CD4-positive, alpha-beta memory T cell (primary cell): Measurements from ENCODE around the gene PALLD. TPM values are rescaled to one million over a fixed set of nuclear protein-coding genes. Genes with fewer than 3 reads are reported as not detected.

Experiments
- CTCF ChIA-PET: fragments of 350-600 bp; sonication (Branson Sonifier 250); formaldehyde crosslinking; loops from one replicate; lab custom pipeline; 2021; ENCODE audit warnings: inconsistent platforms; ENCODE audit not compliant: partially characterized antibody; lab: Charles Lee
- POLR2A ChIA-PET: fragments of 350-600 bp; sonication (Branson Sonifier 250); formaldehyde crosslinking; loops from one replicate; lab custom pipeline; 2021; ENCODE audit not compliant: partially characterized antibody; lab: Charles Lee
- DNase-seq, 5 donors: peaks; one replicate each; pipeline versions ENCODE4 v3.0.0 to v3.0.0-alpha.2; 2020 to 2022; ENCODE audit warnings: mixed read lengths in 1 of 5
- H3K27ac ChIP-seq: one replicate; pipeline ENCODE4 v1.7.0; 2013; ENCODE audit warnings: low read depth, low read length
- H3K27me3 ChIP-seq: 2 replicates; pipeline ENCODE4 v1.7.0; 2013; ENCODE audit warnings: mild to moderate bottlenecking, low read length, moderate library complexity; ENCODE audit not compliant: insufficient read depth
- H3K36me3 ChIP-seq: 2 replicates; pipeline ENCODE4 v1.7.0; 2013; ENCODE audit warnings: mild to moderate bottlenecking, low read length, moderate library complexity; ENCODE audit not compliant: insufficient read depth
- H3K4me1 ChIP-seq: 2 replicates; pipeline ENCODE4 v1.7.0; 2013; ENCODE audit warnings: mild to moderate bottlenecking, low read length, moderate library complexity; ENCODE audit not compliant: insufficient read depth
- H3K4me3 ChIP-seq, 2 donors: one replicate each; pipeline ENCODE4 v1.7.0; 2013; ENCODE audit warnings: low read length in 2 of 2, mild to moderate bottlenecking in 1 of 2
- H3K9me3 ChIP-seq, 2 donors: one replicate each; pipeline ENCODE4 v1.7.0; 2013; ENCODE audit warnings: low read length in 2 of 2, control low read depth in 1 of 2; ENCODE audit not compliant: control insufficient read depth in 1 of 2
- H3K27ac Mint-ChIP-seq, 7 donors: one replicate each; pipeline ENCODE4 v1.8.0; 2020 to 2021; ENCODE audit warnings: mixed read lengths in 7 of 7, mild to moderate bottlenecking in 6 of 7, inconsistent platforms in 3 of 7, moderate library complexity in 3 of 7
- H3K27me3 Mint-ChIP-seq, 2 donors: one replicate each; pipeline ENCODE4 v1.8.0; 2020 to 2021; ENCODE audit warnings: mixed read lengths in 2 of 2
- H3K36me3 Mint-ChIP-seq, 2 donors: one replicate each; pipeline ENCODE4 v1.8.0; 2020 to 2021; ENCODE audit warnings: mixed read lengths in 2 of 2, inconsistent platforms in 1 of 2, mild to moderate bottlenecking in 1 of 2
- H3K4me1 Mint-ChIP-seq, 4 donors: one replicate each; pipeline ENCODE4 v1.8.0; 2020 to 2021; ENCODE audit warnings: mixed read lengths in 4 of 4, mild to moderate bottlenecking in 1 of 4
- H3K4me3 Mint-ChIP-seq, 8 donors: one replicate each; pipeline ENCODE4 v1.8.0; 2020 to 2021; ENCODE audit warnings: mixed read lengths in 8 of 8, mild to moderate bottlenecking in 7 of 8, moderate library complexity in 6 of 8, inconsistent platforms in 3 of 8
- H3K9me3 Mint-ChIP-seq, 8 donors: one replicate each; pipeline ENCODE4 v1.8.0; 2020 to 2021; ENCODE audit warnings: mixed read lengths in 8 of 8, mild to moderate bottlenecking in 5 of 8, inconsistent platforms in 3 of 8, moderate library complexity in 1 of 8
- intact Hi-C: fragments of 100-400 bp; cut with micrococcal nuclease; formaldehyde crosslinking; loops from one replicate; pipeline ENCODE4 v1.15.1; 2023
- polyA plus RNA-seq, 2 donors: library from polyadenylated mRNA; unstranded; fragments of 300-500 nt; fragmentation: Illumina TruSeq; gene quantifications; one replicate each; pipeline ENCODE4 v1.2.3, GENCODE V29; 2021
- total RNA-seq, 2 experiments: library from RNA; stranded (reverse); gene quantifications; one replicate each; pipeline ENCODE4 v1.2.3, GENCODE V29; 2021

PALLD gene
- total and polyA plus RNA-seq, 4 experiments from 2014 or later = 0.55 to 1.4 (median 1.0) TPM; not detected in 1

DNA sequence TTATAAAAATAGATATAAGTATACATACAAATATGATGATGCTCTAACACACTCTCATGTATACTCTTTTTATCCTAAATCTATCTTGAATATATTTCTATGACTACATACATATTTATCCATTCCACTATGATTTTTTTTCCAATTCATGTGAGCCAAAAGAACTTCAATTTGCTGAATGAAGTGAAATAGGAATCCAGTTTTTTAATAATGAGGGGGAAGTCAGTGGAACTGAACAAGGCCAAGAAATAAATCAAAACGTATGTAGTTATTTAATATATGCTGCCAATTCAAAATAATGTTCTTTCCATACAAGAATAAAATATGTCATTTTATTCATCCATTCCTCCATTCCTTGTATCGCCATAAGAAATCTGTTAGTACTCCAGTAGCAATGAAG is 6.1 kb upstream of the PALLD start:
- Histone ChIP-seq H3K27me3 (peaks cover 3% of the 10 kb centered on the region), H3K36me3 (no peaks in the 10 kb centered on the region), H3K9me3 (no peaks in the 10 kb centered on the region), H3K27ac (no peak overlapping the region), H3K4me3 (no peak overlapping the region), H3K4me1 (no peaks in the 10 kb centered on the region)
- Mint-ChIP-seq H3K9me3 (peaks cover 0 to 2% (median 0%) of the 10 kb centered on the region in 8 donors), H3K27ac (no peak overlapping the region), H3K36me3 (no peaks in the 10 kb centered on the region), H3K4me1 (no peaks in the 10 kb centered on the region), H3K27me3 (peaks cover 2 to 9% of the 10 kb centered on the region in 2 donors), H3K4me3 (no peak overlapping the region)
- intact Hi-C loops = no loop called here
- CTCF ChIA-PET = no interaction called here
- DNase-seq = no peak
- POLR2A ChIA-PET = no interaction called here

GRCh38 chr4:168491563-168491962 is 5.3 kb upstream of the PALLD start:
- intact Hi-C loops = no loop called here
- Histone ChIP-seq H3K4me1 (no peaks in the 10 kb centered on the region), H3K27ac (no peak overlapping the region), H3K9me3 (no peaks in the 10 kb centered on the region), H3K4me3 (no peak overlapping the region), H3K27me3 (peaks cover 3% of the 10 kb centered on the region), H3K36me3 (no peaks in the 10 kb centered on the region)
- Mint-ChIP-seq H3K36me3 (no peaks in the 10 kb centered on the region), H3K27ac (no peak overlapping the region), H3K4me1 (no peaks in the 10 kb centered on the region), H3K4me3 (no peak overlapping the region), H3K9me3 (peaks cover 0 to 2% (median 0%) of the 10 kb centered on the region in 8 donors), H3K27me3 (peaks cover 2 to 9% of the 10 kb centered on the region in 2 donors)
- ChIA-PET POLR2A (no interaction called here), CTCF (no interaction called here)
- DNase-seq = no peak

DNA sequence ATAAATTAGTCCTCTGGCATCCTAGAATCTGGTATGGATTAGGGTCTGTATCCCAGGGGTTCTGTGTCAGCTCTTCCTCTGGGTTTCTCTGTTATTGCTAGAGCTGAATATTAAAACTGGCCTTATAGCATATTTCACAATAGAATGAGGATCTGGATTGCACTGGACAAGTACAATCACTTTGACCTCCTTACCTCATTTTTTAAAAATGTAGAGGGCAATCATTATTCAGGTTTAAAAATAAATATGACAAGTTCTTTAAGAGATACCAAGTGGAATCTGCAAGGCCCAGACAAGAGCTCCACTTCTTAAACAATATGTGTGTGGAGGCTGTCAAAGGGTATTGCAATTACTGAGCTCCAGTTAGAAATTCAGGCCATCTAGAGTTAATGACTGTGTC is 1.4 kb downstream of the PALLD start:
- CTCF ChIA-PET = interaction anchor here (1.6 kb wide), 1 partner anchor 16 kb away, joined by 5 read pairs; no protein-coding TSS in a partner anchor
- POLR2A ChIA-PET = no interaction called here
- Histone ChIP-seq H3K27me3 (peaks cover 1% of the 10 kb centered on the region), H3K4me1 (no peaks in the 10 kb centered on the region), H3K27ac (no peak overlapping the region), H3K4me3 (no peak overlapping the region), H3K36me3 (no peaks in the 10 kb centered on the region), H3K9me3 (no peaks in the 10 kb centered on the region)
- DNase-seq = no peak
- Mint-ChIP-seq H3K9me3 (no peaks in the 10 kb centered on the region), H3K27me3 (peaks cover 5 to 8% of the 10 kb centered on the region in 2 donors), H3K4me3 (no peak overlapping the region), H3K27ac (no peak overlapping the region), H3K36me3 (no peaks in the 10 kb centered on the region), H3K4me1 (no peaks in the 10 kb centered on the region)
- intact Hi-C loops = no loop called here

DNA sequence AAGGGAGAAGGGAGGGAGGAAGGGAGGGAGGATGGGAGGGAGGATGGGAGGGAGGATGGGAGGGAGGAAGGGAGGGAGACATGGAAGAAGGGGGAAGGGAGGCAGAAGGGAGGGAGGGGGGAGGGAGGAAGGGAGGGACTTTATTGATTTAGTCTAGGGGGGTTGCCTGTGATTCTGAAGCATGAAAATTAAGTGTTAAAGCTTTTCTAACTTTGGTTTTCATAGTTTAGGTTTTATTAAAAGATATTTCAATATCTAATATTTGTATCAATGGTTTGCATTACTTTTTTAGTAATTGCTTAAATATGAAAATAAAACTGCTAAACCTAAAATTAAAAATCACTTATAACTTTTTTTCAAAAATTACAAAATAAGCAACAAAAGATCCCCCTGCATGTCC is 2.4 kb downstream of the PALLD start:
- Mint-ChIP-seq H3K27me3 (peaks cover 5 to 7% of the 10 kb centered on the region in 2 donors), H3K4me3 (no peak overlapping the region), H3K36me3 (no peaks in the 10 kb centered on the region), H3K9me3 (no peaks in the 10 kb centered on the region), H3K4me1 (peaks cover 0 to 4% (median 2%) of the 10 kb centered on the region in 4 donors), H3K27ac (no peak overlapping the region)
- no peaks in the 10 kb centered on the region for H3K9me3 ChIP-seq
- no peak overlapping the region for H3K4me3 ChIP-seq
- no peak overlapping the region for H3K27ac ChIP-seq
- H3K4me1 ChIP-seq = no peaks in the 10 kb centered on the region
- no peak for DNase-seq
- H3K36me3 ChIP-seq = no peaks in the 10 kb centered on the region
- ChIA-PET CTCF (interaction anchor here (1.6 kb wide), 1 partner anchor 15 kb away, joined by 5 read pairs; no protein-coding TSS in a partner anchor), POLR2A (no interaction called here)
- intact Hi-C loops = no loop called here
- H3K27me3 ChIP-seq = no peaks in the 10 kb centered on the region

GRCh38 chr4:168501407-168501806 is 4.6 kb downstream of the PALLD start:
- no peaks in the 10 kb centered on the region for H3K27me3 ChIP-seq
- H3K4me1 ChIP-seq = no peaks in the 10 kb centered on the region
- no peak overlapping the region for H3K27ac ChIP-seq
- no peak overlapping the region for H3K27ac Mint-ChIP-seq
- ChIA-PET CTCF (interaction anchor here (1.1 to 1.7 kb wide), 3 partner anchors 9 to 51 kb away, joined by 3 read pairs; no protein-coding TSS in a partner anchor), POLR2A (no interaction called here)
- no peaks in the 10 kb centered on the region for H3K9me3 Mint-ChIP-seq
- peaks cover 3 to 7% of the 10 kb centered on the region in 2 donors for H3K27me3 Mint-ChIP-seq
- H3K36me3 ChIP-seq = no peaks in the 10 kb centered on the region
- no peak overlapping the region for H3K4me3 ChIP-seq
- intact Hi-C loops = no loop called here
- no peak overlapping the region for H3K4me3 Mint-ChIP-seq
- DNase-seq = no peak
- H3K36me3 Mint-ChIP-seq = no peaks in the 10 kb centered on the region
- no peaks in the 10 kb centered on the region for H3K9me3 ChIP-seq
- peaks cover 0 to 4% (median 2%) of the 10 kb centered on the region in 4 donors for H3K4me1 Mint-ChIP-seq

DNA sequence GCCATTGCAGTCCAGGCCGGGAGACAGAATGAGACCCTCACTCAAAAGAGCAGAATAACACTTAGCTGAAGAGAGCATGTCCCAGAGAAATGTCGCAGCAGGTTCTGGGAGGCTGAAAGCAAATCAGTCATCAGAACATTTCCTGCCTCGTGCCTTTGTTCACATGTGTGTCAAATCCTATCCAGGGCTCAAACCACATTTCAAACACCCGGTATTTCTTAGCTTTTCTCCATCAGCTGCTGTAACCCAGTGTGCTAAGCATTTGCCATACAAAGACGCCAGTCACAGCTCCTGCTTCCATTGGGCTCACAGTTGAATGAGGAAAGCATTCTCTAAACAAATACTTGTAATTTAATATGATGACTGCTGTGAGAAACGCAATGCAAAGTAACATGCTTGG is 6.0 kb downstream of the PALLD start:
- Mint-ChIP-seq H3K4me1 (peaks cover 0 to 4% (median 2%) of the 10 kb centered on the region in 4 donors), H3K27me3 (peaks cover 0 to 7% of the 10 kb centered on the region in 2 donors), H3K4me3 (no peak overlapping the region), H3K9me3 (no peaks in the 10 kb centered on the region), H3K36me3 (no peaks in the 10 kb centered on the region), H3K27ac (no peak overlapping the region)
- H3K27me3 ChIP-seq = no peaks in the 10 kb centered on the region
- ChIA-PET CTCF (interaction anchor here (1.4 kb wide), 1 partner anchor 7 kb away, joined by 3 read pairs; no protein-coding TSS in a partner anchor), POLR2A (no interaction called here)
- intact Hi-C loops = no loop called here
- DNase-seq = no peak
- H3K36me3 ChIP-seq = no peaks in the 10 kb centered on the region
- H3K4me1 ChIP-seq = no peaks in the 10 kb centered on the region
- H3K9me3 ChIP-seq = no peaks in the 10 kb centered on the region
- H3K27ac ChIP-seq = no peak overlapping the region
- H3K4me3 ChIP-seq = no peak overlapping the region

GRCh38 chr4:168503652-168504362 is 7.0 kb downstream of the PALLD start:
- H3K27ac Mint-ChIP-seq = no peak overlapping the region
- Histone ChIP-seq H3K4me3 (no peak overlapping the region), H3K36me3 (no peaks in the 10 kb centered on the region), H3K27ac (no peak overlapping the region), H3K9me3 (no peaks in the 10 kb centered on the region), H3K4me1 (no peaks in the 10 kb centered on the region), H3K27me3 (no peaks in the 10 kb centered on the region)
- DNase-seq = no peak
- CTCF ChIA-PET = interaction anchor here (1.1 kb wide), 1 partner anchor 10 kb away, joined by 3 read pairs; no protein-coding TSS in a partner anchor
- H3K4me3 Mint-ChIP-seq = no peak overlapping the region
- H3K4me1 Mint-ChIP-seq = peaks cover 0 to 4% (median 2%) of the 10 kb centered on the region in 4 donors
- peaks cover 0 to 7% of the 10 kb centered on the region in 2 donors for H3K27me3 Mint-ChIP-seq
- POLR2A ChIA-PET = no interaction called here
- H3K9me3 Mint-ChIP-seq = no peaks in the 10 kb centered on the region
- H3K36me3 Mint-ChIP-seq = no peaks in the 10 kb centered on the region
- intact Hi-C loops = no loop called here
